SKM-1 (cell line): ENCODE results near the gene TAS2R1.

ENCODE experiments used
- DNase-seq: peaks from one replicate; lab custom pipeline; 2025; ENCODE audit not compliant: unreplicated experiment; lab: John Stamatoyannopoulos, UW

TAS2R1 gene

GRCh38 chr5:9589049-9589835 lies 40.9 kb downstream of the TAS2R1 start:
- no peak for DNase-seq

- no peak for DNase-seq
These were observed 41.9 kb downstream of the TAS2R1 start for GRCh38 chr5:9588254-9588653.

DNA sequence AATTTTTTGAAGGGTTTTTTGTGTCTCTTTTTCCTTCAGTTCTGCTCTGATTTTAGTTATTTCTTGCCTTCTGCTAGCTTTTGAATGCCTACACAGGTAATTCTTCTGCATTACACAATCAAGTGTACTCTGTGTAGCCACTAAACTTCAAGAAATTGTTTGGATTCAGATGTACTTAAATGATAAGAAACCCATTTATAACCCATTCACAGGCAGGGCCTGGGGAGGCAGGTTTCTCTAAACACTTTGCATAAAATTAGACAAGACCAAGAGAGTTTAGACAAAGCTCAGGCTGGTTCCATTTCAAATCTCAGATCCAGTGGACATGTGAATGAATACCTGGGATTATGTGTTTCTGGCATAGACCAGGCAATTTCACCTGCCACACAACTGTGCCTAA lies 43.0 kb downstream of the TAS2R1 start:
- DNase-seq, result no peak

DNA sequence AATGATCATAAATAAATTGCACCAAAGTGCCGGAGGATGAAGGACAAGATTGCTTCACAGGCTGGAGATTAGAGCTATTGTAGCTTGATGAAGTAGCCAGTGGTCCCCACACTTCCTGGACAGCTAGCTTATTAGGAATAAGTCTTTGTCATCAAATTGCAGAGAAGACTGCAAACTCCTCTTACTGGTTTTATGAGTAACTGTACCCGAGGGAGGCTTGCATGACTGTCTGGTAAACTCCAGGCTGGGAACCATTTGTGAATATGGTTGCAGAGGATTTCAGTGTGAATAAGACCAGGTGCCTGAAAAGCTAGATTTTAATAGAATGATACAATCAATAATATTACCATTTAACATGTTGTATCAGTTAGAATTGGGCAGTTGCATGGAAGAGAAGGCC lies 47.7 kb downstream of the TAS2R1 start:
- DNase-seq, result no peak
